HAP-1 (cell line): ENCODE results near the gene HLA-DQB1.
"Not testable (repeated sequence)": the region's sequence is repeated elsewhere in the genome, so short reads cannot be mapped to it uniquely, and the experiment has no call there.

Experiments
- DNase-seq, 2 experiments: peaks; one replicate each; pipeline ENCODE4 v3.0.0-alpha.2; 2016 to 2020; ENCODE audit warnings: low spot score in 2 of 2
- H3K27me3 ChIP-seq: fragments of 250-450 bp; sonication (Bioruptor Pico); 2 replicates; pipeline ENCODE4 v1.5.1; 2020; ENCODE audit warnings: low read depth, mild to moderate bottlenecking, moderate library complexity
- H3K36me3 ChIP-seq: fragments of 250-450 bp; sonication (Bioruptor Pico); replicated peaks from 2 replicates; pipeline ENCODE4 v1.5.1; 2020; ENCODE audit warnings: mild to moderate bottlenecking
- H3K4me1 ChIP-seq: fragments of 250-450 bp; sonication (Bioruptor Pico); 2 replicates; pipeline ENCODE4 v1.5.1; 2020; ENCODE audit warnings: mild to moderate bottlenecking
- H3K4me3 ChIP-seq: fragments of 250-450 bp; sonication (Bioruptor Pico); 2 replicates; pipeline ENCODE4 v1.5.1; 2020; ENCODE audit warnings: mild to moderate bottlenecking, moderate library complexity
- H3K9me3 ChIP-seq: fragments of 250-450 bp; sonication (Bioruptor Pico); 2 replicates; pipeline ENCODE4 v1.5.1; 2020; ENCODE audit warnings: mild to moderate bottlenecking, moderate library complexity
- in situ Hi-C: fragments of 300-500 bp; cut with MboI; formaldehyde crosslinking; loops from 3 replicates; pipeline ENCODE4 v1.14.3; 2020; ENCODE audit warnings: low sequenced_read_pairs, inconsistent platforms, mixed read lengths

Gene HLA-DQB1

DNA sequence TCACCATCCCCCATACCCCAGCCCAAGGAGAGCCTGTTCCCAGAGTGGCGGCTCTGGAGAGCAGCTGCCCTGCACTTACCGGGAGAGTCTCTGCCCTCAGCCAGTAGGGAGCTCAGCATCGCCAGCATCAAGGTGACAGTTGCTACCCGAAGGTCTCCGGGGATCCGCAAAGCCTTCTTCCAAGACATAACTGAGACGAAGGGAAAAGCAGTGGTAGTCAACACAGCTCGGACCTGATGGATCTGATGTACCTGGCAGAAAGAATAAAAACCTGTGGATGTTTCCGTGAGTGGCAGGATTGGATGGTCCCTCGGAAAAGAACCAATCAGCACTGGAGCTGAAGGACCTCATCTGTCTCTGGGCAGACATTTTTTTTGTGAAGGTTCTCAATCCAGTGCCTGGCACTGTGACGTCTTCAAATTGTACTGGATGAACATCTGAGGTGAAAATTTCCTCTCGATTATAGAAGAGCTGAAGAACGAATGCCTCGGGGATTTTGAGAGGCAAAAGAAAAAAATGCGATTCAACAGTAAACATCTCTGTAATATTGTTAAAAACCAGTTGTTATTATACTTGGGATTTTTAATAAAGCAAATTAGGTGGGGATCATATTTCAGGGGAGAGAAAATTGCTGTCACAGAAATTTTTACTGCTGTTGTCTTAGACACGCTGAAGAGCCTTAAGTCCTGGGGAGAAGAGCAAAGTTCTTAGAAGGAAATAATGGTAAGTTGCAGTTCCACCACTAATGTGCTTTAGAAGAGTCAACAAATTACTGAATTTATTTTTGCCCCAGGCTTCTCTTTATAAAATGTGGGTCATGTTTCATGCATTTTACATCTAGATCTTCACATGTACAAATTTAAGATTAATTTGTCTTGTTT, at the start of gene HLA-DQB1:
Gene HLA-DQB1, minus strand, starts transcription at position 238 of the 881 bp plus-strand sequence. Its CDS starts 50 bp downstream, at position 188.
- no peak within 1 kb of the TSS for H3K4me3 ChIP-seq

DNA sequence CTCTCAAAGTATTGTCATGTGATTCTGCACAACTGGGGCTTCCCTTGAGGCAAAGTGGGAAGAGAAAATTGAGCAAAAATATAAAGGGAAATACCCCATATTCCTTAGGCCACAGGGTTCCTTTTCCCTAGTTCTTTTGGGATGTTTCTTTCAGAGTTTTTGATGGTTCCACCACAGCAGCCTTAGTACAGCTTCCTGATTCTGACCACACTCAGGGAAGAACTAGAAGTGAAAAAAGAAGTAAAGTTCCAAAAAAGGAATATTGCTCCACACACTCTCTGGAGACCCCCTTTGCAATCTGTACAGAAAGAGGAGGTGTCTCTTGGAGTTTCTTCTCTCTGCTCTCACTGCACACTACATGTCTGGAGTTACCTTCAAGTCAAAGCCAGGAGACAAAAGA, 46.8 kb upstream of the HLA-DQB1 start:
- Histone ChIP-seq H3K4me3 (no peak overlapping the region), H3K4me1 (no peaks in the 10 kb centered on the region), H3K27me3 (peaks cover 9% of the 10 kb centered on the region; the same call in 1 of the 2 replicates), H3K9me3 (no peaks in the 10 kb centered on the region), H3K36me3 (no peaks in the 10 kb centered on the region)
- in situ Hi-C loops = no loop called here
- DNase-seq = no peak

More for the DNA sequence above, at the start of gene HLA-DQB1:
- in situ Hi-C loops = no loop called here
- peak; percentile 3 to 23 for DNase-seq
- peaks cover 21% of the 10 kb centered on the region for H3K27me3 ChIP-seq
- H3K9me3 ChIP-seq = no peaks in the 10 kb centered on the region
- no peaks in the 10 kb centered on the region for H3K4me1 ChIP-seq
- no peaks in the 10 kb centered on the region for H3K36me3 ChIP-seq

DNA sequence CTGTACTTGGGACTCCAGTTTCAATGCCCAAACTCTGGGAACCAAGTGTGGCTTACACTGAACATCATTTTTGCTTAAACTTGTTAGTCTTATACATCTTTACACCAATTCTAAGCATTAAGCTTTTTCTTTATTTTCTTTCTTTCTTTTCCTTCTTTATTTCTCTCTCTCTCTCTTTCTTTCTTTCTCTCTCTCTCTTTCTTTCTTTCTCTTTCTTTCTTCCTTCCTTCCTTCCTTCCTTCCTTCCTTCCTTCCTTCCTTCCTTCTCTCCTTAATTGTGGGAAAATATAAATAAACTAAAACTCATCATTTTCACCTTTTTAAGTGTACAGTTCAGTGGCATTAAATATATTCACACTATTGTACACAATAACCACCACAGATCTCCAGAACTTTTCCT, 43.2 kb upstream of the HLA-DQB1 start:
- H3K4me3 ChIP-seq = no peak overlapping the region
- no peaks in the 10 kb centered on the region for H3K36me3 ChIP-seq
- peaks cover 7% of the 10 kb centered on the region; the same call in 1 of the 2 replicates for H3K27me3 ChIP-seq
- H3K9me3 ChIP-seq = no peaks in the 10 kb centered on the region
- in situ Hi-C loops = no loop called here
- DNase-seq = no peak
- H3K4me1 ChIP-seq = no peaks in the 10 kb centered on the region

DNA sequence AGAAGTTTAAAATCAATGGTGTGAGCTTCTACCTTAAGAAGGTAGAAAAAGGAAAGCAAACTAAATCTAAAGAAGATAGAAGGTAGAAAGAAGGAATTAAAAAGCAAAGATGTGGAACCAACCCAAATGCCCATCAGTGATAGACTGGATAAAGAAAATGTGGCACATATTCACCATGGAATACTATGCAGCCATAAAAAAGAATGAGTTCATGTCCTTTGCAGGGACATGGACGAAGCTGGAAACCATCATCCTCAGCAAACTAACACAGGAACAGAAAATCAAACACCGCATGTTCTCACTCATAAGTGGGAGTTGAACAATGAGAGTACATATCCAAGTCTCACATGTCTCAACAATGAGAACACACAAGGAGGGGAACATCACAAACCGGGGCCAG, 38.7 kb upstream of the HLA-DQB1 start:
- H3K4me1 ChIP-seq, H3K4me3 ChIP-seq, H3K27me3 ChIP-seq, in situ Hi-C loops, H3K36me3 ChIP-seq, DNase-seq, H3K9me3 ChIP-seq: not testable (repeated sequence)

DNA sequence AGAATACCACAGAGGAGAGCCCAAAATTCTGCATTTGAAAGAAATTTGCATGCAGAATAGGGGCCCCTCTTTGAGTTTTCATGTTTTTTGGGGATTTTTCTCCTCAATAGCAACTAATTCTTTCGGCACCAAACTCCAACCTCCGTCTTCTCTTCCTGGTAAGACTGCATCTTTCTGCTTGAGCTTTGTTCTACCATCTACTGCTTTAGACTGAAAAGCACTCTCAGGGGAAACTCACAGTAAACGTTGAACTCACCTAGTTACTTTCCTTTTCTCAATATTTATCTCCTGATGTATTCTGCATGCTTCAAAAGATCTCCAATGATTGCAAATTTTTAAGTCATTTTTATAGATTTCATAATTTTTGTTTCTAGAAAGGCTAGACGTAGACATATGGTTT, 36.9 kb upstream of the HLA-DQB1 start:
- H3K27me3 ChIP-seq = peaks cover 3% of the 10 kb centered on the region; the same call in 1 of the 2 replicates
- no peak overlapping the region for H3K4me3 ChIP-seq
- in situ Hi-C loops = no loop called here
- no peaks in the 10 kb centered on the region for H3K36me3 ChIP-seq
- no peak for DNase-seq
- H3K9me3 ChIP-seq = no peaks in the 10 kb centered on the region
- H3K4me1 ChIP-seq = no peaks in the 10 kb centered on the region

DNA sequence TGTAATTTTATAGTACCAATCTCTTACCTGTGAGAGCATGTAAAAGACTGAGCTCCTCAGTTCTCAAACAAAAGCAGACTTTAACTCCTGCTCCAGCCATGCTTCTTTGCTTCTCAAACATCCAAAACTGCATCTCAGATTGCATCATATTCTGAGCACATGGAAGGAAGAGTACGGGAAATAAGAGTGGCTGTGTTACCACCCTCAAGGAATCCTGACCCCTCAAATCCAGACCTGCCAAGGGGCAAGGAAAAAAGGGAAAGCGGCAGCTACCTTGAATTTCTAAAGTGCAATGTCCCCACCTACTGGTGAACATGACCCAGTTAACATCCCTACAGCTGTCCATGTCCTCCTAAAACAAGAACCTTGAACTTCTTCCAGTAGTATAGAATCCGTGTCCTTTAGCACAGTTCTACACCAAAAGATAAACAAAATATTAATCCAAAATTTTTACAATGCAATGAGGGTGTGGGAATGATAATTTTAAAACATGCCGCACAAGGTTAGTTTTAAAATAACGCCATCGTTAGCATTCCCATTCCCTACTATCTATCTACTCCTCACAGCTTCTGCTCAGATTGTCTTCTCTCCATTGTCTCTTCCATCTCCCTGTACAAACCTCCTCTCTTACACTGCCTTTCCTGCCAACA, 34.1 kb upstream of the HLA-DQB1 start:
- H3K36me3 ChIP-seq = no peaks in the 10 kb centered on the region
- no peak overlapping the region for H3K4me3 ChIP-seq
- no peaks in the 10 kb centered on the region for H3K9me3 ChIP-seq
- peaks cover 6% of the 10 kb centered on the region; the same call in 1 of the 2 replicates for H3K27me3 ChIP-seq
- in situ Hi-C loops = no loop called here
- no peaks in the 10 kb centered on the region for H3K4me1 ChIP-seq
- peak; percentile 55 to 56 for DNase-seq

DNA sequence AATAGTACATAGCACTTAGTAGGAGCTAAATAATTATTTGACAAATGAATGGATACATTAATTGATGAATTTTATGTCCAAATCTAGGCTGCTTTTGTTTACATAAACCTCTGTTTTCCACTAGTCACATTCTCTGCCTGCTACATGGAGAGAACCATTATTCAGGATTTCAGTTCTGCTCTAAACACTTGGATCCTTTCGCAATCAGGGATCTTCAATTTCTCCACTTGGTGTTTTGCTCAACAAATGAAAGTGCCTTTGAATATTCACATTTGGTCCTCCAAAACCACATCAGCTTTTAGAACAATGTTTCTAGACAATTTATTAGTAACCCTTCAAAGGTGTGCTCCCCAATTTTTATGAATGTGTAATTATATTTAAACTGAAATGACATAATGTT, 30.6 kb upstream of the HLA-DQB1 start:
- no peaks in the 10 kb centered on the region for H3K36me3 ChIP-seq
- no peaks in the 10 kb centered on the region for H3K9me3 ChIP-seq
- no peaks in the 10 kb centered on the region for H3K4me1 ChIP-seq
- DNase-seq = no peak
- no peak overlapping the region for H3K4me3 ChIP-seq
- in situ Hi-C loops = loop anchor here (10.0 kb wide), 1 partner anchor 282 kb away; no protein-coding TSS in a partner anchor
- peaks cover 8% of the 10 kb centered on the region for H3K27me3 ChIP-seq

DNA sequence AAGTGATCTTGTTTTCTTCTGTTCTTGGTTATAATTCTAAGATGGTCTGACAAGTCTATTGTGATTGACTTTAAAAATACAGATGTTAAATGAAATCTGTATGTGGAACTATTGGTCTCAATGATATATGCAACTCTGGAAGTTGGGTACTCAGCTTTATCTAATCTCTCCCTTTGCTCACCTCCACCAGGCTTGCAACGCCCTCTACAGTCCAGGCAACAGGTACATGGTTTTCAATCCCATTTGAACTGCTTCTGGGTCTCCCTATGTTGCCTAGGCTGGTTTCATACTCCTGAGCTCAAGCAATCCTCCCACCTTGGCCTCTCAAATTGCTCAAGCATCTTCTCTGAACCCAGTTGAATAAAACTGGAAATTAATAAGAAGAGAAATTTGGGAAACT, 25.6 kb upstream of the HLA-DQB1 start:
- in situ Hi-C loops = loop anchor here (10.0 kb wide), 1 partner anchor 277 kb away; no protein-coding TSS in a partner anchor

DNA sequence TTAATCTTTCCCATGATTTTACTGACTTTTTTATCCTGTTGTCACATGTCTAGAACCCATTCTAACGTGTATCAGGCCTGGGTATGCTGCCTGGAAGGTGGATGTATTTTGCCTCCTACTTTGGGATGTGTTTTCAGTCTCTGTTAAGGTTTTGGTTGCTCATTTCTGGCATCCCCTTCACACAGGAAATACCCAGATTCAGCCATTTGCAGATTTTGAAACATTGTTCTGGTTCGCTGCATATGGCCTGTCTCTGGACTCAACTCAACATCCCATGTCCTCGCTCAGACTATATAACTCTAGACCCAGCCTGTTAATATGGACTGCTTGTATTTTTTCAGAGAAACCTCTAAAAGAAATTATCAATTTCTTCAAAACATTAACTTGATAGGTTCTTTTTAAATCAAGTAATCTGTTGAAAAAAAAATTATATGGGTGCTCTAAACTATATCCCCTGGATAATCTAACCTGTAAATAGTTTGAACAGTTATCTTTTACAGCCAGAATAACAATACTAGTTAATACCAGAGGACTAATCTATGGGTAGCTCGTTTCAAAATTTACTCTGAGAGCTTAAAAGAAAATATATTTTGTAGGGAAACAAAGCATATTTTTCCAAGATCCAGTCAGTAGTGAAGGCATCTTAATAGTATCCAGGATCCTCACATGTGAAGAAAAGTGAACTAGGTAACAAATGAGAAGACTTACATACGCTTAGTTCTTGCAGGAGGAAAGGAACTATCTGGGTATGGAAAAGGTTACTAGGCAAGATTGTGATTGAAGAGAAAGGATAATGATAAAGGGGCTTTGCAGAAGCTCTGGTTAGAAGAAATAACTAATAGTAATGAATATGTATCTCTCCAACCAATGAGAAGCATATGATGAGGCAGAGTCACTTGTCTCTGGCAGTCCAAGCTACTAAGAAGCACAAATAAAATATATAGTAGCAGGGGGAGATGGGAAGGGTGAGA, 23.4 kb upstream of the HLA-DQB1 start:
- in situ Hi-C loops = loop anchor here (10.0 kb wide), 1 partner anchor 275 kb away; no protein-coding TSS in a partner anchor
- no peak for DNase-seq
- Histone ChIP-seq H3K36me3 (no peaks in the 10 kb centered on the region), H3K27me3 (peaks cover 6% of the 10 kb centered on the region), H3K4me1 (no peaks in the 10 kb centered on the region), H3K4me3 (no peak overlapping the region), H3K9me3 (no peaks in the 10 kb centered on the region)

More for the DNA sequence above, 25.6 kb upstream of the HLA-DQB1 start:
- Histone ChIP-seq H3K27me3 (peaks cover 5% of the 10 kb centered on the region; the same call in 1 of the 2 replicates), H3K9me3 (no peaks in the 10 kb centered on the region), H3K4me3 (no peak overlapping the region), H3K36me3 (no peaks in the 10 kb centered on the region), H3K4me1 (no peaks in the 10 kb centered on the region)
- peak; percentile 15 to 40 for DNase-seq

DNA sequence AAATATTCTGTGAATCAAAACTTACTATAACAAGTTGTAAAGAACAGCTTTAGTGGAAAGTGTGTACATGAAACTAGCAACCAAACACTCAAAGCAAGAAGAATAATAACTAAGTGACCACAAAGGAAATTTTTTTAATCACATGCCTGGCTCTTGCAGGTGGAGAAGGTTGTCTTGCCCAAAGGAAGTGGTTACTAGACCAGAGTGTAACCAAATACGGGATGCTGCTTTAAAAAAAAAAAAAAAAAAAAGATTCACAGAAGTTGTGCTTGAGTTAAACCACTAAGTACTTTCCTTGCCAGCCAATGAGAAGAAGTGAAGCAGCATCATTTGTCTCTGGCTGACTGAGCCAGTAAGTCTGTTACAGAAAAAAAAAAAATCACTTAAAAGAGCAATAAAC, 19.1 kb upstream of the HLA-DQB1 start:
- in situ Hi-C loops = no loop called here
- DNase-seq = no peak
- no peaks in the 10 kb centered on the region for H3K9me3 ChIP-seq
- H3K27me3 ChIP-seq = peaks cover 13% of the 10 kb centered on the region
- no peaks in the 10 kb centered on the region for H3K4me1 ChIP-seq
- no peak overlapping the region for H3K4me3 ChIP-seq
- H3K36me3 ChIP-seq = no peaks in the 10 kb centered on the region

DNA sequence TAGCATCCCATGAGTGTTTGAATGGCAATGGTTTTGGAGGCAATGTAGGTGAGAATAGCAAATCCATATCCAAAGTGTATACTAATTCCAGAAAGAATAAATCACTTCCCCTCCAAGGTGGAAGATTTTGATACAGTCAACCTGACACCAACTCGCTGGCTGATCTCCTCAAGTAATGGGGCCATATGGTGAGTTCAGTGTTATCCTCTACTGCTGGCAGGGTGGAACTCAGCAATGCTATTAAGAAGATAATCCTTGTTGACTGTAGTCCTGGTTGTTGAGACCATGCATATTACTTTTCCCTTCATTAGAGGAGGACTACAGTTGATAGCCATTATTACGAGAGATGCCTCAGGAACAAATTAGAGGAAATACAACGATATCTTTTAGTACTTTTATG, 17.8 kb upstream of the HLA-DQB1 start:
- no peaks in the 10 kb centered on the region for H3K9me3 ChIP-seq
- no peak overlapping the region for H3K4me3 ChIP-seq
- peaks cover 13% of the 10 kb centered on the region for H3K27me3 ChIP-seq
- no peak for DNase-seq
- H3K36me3 ChIP-seq = no peaks in the 10 kb centered on the region
- in situ Hi-C loops = no loop called here
- H3K4me1 ChIP-seq = no peaks in the 10 kb centered on the region

DNA sequence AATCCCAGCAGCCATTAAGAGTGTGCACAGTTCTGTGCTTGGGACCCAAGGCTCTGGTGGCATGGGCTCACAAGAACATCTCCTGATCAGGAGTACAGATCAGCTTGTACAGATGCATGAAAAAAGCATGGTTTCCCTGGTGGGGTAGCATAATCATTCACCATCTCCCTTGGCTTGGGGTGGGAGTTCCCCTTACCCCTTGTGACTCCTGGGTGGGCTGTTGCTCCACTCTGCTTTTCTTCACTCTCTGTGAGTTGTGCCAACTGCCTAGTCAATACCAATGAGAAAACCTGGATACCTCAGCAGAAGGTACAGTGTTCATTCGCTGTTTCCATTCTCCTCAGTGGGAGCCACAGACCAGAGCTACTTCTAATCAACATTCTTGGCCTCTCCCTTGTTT, 13.6 kb upstream of the HLA-DQB1 start:
- Histone ChIP-seq H3K27me3 (peaks cover 8% of the 10 kb centered on the region; the same call in 1 of the 2 replicates), H3K9me3 (no peaks in the 10 kb centered on the region), H3K36me3 (no peaks in the 10 kb centered on the region), H3K4me1 (no peaks in the 10 kb centered on the region), H3K4me3 (no peak overlapping the region)
- in situ Hi-C loops = no loop called here
- DNase-seq = no peak

DNA sequence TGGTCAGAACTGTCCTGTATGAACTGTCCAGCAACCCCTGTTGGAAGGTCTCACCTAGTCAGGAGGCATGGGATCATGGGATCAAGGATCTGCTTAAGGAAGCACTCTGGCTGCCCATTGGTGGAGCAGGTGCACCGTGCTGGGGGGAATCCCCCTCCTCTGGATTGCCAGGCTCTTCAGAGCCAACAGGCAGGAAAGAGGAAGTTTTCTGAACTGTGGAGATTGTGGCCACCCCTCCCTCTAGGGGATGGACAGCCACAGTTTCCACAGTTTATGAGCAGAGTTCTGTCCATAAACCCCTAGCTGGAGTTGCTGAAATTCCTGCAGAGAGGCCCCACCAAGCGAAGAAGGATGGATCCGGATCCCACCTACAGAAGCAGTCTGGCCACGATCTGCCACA, 13.0 kb upstream of the HLA-DQB1 start:
- Histone ChIP-seq H3K4me3 (no peak overlapping the region), H3K27me3 (peaks cover 4% of the 10 kb centered on the region; the same call in 1 of the 2 replicates), H3K36me3 (no peaks in the 10 kb centered on the region), H3K4me1 (no peaks in the 10 kb centered on the region), H3K9me3 (no peaks in the 10 kb centered on the region)
- in situ Hi-C loops = no loop called here
- no peak for DNase-seq
